ENCODE data around the gene ABCD3. TPM values are rescaled to one million over a fixed set of nuclear protein-coding genes. Genes with fewer than 3 reads are reported as not detected.

Gene ABCD3
- total and polyA plus RNA-seq, 2 of the 8 experiments (the other 6 are each of a cell fraction or from before 2014, with no cell fraction given) = 6.6 to 29.4 TPM

GRCh38 chr1:94382201-94382600 is 36.0 kb upstream of the ABCD3 start:
- Histone ChIP-seq H3K14ac (ENCODE audit: insufficient read length) (no peak overlapping the region), H3K4me2 (ENCODE audit: insufficient read depth in 1 of 2, low read depth in 2 of 2, low read length in 2 of 2) (no peak overlapping the region), H2BK5ac (ENCODE audit: low read depth, low read length) (no peak overlapping the region), H3K27me3 (replicated peaks in 1 of 4; ENCODE audit: control insufficient read depth in 3 of 4, extremely low read depth in 1 of 4, insufficient read depth in 3 of 4, low read length in 3 of 4) (no peaks in the 10 kb centered on the region), H3K4ac (replicated peaks; ENCODE audit: insufficient read length, low read depth, low read length) (no peak overlapping the region), H3K79me2 (ENCODE audit: control insufficient read depth in 1 of 2, insufficient read depth in 2 of 2, low read length in 2 of 2) (no peaks in the 10 kb centered on the region), H2AFZ (ENCODE audit: low read length) (no peak overlapping the region), H3K18ac (ENCODE audit: extremely low read depth, low read length) (no peak overlapping the region), H2BK20ac (ENCODE audit: low read length) (no peak overlapping the region), H4K8ac (ENCODE audit: extremely low read depth, insufficient read depth, low read length) (no peak overlapping the region), H3K23me2 (ENCODE audit: low read depth, low read length) (no peaks in the 10 kb centered on the region), H3K27ac (ENCODE audit: low read depth, low read length) (no peak overlapping the region), H3K79me1 (ENCODE audit: low read depth, low read length) (no peaks in the 10 kb centered on the region), H4K20me1 (replicated peaks in 1 of 2; ENCODE audit: control insufficient read depth in 1 of 2, insufficient read depth in 2 of 2, low read length in 2 of 2) (no peaks in the 10 kb centered on the region), H3K9me3 (ENCODE audit: insufficient read depth in 2 of 2, low read depth in 1 of 2, low read length in 1 of 2) (no peaks in the 10 kb centered on the region), H2BK12ac (ENCODE audit: low read depth, low read length) (no peak overlapping the region), H3K36me3 (ENCODE audit: control insufficient read depth in 2 of 4, insufficient read depth in 4 of 4, low read length in 3 of 4) (no peaks in the 10 kb centered on the region), H2BK15ac (ENCODE audit: low read length) (no peak overlapping the region), H3K4me3 (ENCODE audit: extremely low read depth in 1 of 4, insufficient read depth in 2 of 4, low read depth in 3 of 4, low read length in 4 of 4) (no peak overlapping the region), H3K4me1 (replicated peaks in 1 of 4; ENCODE audit: control insufficient read depth in 3 of 4, insufficient read depth in 4 of 4, low read length in 3 of 4) (no peaks in the 10 kb centered on the region), H4K91ac (replicated peaks; ENCODE audit: insufficient read length, low read length) (no peak overlapping the region), H3K23ac (ENCODE audit: insufficient read length) (no peak overlapping the region), H3K9ac (replicated peaks in 1 of 4; ENCODE audit: extremely low read depth in 1 of 4, low read depth in 3 of 4, low read length in 3 of 4) (no peak overlapping the region), H2AK5ac (ENCODE audit: low read depth, low read length) (no peak overlapping the region), H2BK120ac (replicated peaks; ENCODE audit: low read depth, low read length) (no peak overlapping the region), H4K5ac (ENCODE audit: insufficient read length, low read depth, low read length) (no peak overlapping the region), H3K56ac (replicated peaks; ENCODE audit: insufficient read length, low read depth, low read length) (no peak overlapping the region)
- ChIA-PET CTCF (ENCODE audit: partially characterized antibody) (no interaction called here), POLR2A (ENCODE audit: partially characterized antibody) (no interaction called here)
- 92% methylated on average over 3 of the region's 3 CpGs; no CpG with 5 or more reads in 1 of the 2 experiments for WGBS, 2 experiments (ENCODE audit: extremely low coverage in 1 of 2, insufficient coverage in 1 of 2, insufficient read length in 1 of 2, insufficient replicate concordance in 2 of 2, low coverage in 1 of 2, low lambda C conversion rate in 2 of 2, missing lambda C conversion rate in 1 of 2)
- FAIRE-seq = no peak
- no peak for DNase-seq (ENCODE audit: low read depth in 1 of 2, low spot score in 2 of 2)
- TF ChIP-seq, protein P1, sequence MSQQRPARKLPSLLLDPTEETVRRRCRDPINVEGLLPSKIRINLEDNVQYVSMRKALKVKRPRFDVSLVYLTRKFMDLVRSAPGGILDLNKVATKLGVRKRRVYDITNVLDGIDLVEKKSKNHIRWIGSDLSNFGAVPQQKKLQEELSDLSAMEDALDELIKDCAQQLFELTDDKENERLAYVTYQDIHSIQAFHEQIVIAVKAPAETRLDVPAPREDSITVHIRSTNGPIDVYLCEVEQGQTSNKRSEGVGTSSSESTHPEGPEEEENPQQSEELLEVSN (IDR thresholded peaks at IDR 0.05) = no peak
- TF ChIP-seq HDAC2 (IDR thresholded peaks at IDR 0.05; ENCODE audit: borderline replicate concordance in 1 of 2, low read depth in 2 of 2, low read length in 2 of 2) (no peak), SP2 (IDR thresholded peaks at IDR 0.05; ENCODE audit: low read length) (no peak), SAP30 (IDR thresholded peaks at IDR 0.05; ENCODE audit: insufficient read depth, insufficient replicate concordance, low read length) (no peak), CEBPB (IDR thresholded peaks at IDR 0.05; ENCODE audit: low read depth, low read length) (no peak), POU5F1 (IDR thresholded peaks at IDR 0.05; ENCODE audit: low read depth, low read length) (no peak)
- TF ChIP-seq, protein P2, sequence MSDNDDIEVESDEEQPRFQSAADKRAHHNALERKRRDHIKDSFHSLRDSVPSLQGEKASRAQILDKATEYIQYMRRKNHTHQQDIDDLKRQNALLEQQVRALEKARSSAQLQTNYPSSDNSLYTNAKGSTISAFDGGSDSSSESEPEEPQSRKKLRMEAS (IDR thresholded peaks at IDR 0.05) = no peak
- TF ChIP-seq, protein P3, sequence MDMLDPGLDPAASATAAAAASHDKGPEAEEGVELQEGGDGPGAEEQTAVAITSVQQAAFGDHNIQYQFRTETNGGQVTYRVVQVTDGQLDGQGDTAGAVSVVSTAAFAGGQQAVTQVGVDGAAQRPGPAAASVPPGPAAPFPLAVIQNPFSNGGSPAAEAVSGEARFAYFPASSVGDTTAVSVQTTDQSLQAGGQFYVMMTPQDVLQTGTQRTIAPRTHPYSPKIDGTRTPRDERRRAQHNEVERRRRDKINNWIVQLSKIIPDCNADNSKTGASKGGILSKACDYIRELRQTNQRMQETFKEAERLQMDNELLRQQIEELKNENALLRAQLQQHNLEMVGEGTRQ (IDR thresholded peaks at IDR 0.05; ENCODE audit: low read length) = no peak
